HCT116 (cell line): ENCODE results near the gene LINGO1.

Source experiments
- CTCF ChIP-seq, 3 experiments: fragments of 200-600 bp in 1 of 3; sonication (generic) in 1 of 3; IDR thresholded peaks in 2 of 3; conservative IDR thresholded peaks in 1 of 3; 2 replicates each; pipeline ENCODE4 v1.5.1; 2012 to 2017; ENCODE audit warnings: low read depth in 2 of 3, low read length in 2 of 3, antibody characterized with exemption in 1 of 3, borderline replicate concordance in 1 of 3, control low read depth in 1 of 3, mild to moderate bottlenecking in 1 of 3, mixed read lengths in 1 of 3, mixed run types in 1 of 3, moderate library complexity in 1 of 3; ENCODE audit not compliant: insufficient read depth in 1 of 3
- EGR1 ChIP-seq: IDR thresholded peaks from 2 replicates; pipeline ENCODE4 v1.6.1; 2012; ENCODE audit warnings: low read depth
- YY1 ChIP-seq: IDR thresholded peaks from 2 replicates; pipeline ENCODE4 v1.6.1; 2011; ENCODE audit warnings: low read length, low read depth, moderate library complexity, mild to moderate bottlenecking; ENCODE audit not compliant: insufficient replicate concordance; ENCODE audit errors: extremely low read depth
- TF ChIP-seq, protein P1 (sequence below): IDR thresholded peaks from 2 replicates; pipeline ENCODE4 v1.6.1; 2012
- TF ChIP-seq, protein P2 (sequence below): IDR thresholded peaks from 2 replicates; pipeline ENCODE4 v1.6.1; 2012; ENCODE audit warnings: low read depth

GRCh38 chr15:77565378-77565915, 67.3 kb downstream of the LINGO1 start:
- TF ChIP-seq CTCF (IDR thresholded peaks at IDR 0.05 in 2 of 3, conservative IDR thresholded peaks at IDR 0.05 in 1 of 3; ENCODE audit: borderline replicate concordance in 1 of 3, insufficient read depth in 1 of 3, low read depth in 2 of 3, low read length in 2 of 3) (no peak), EGR1 (no peak), YY1 (no peak)
- TF ChIP-seq, protein P1, sequence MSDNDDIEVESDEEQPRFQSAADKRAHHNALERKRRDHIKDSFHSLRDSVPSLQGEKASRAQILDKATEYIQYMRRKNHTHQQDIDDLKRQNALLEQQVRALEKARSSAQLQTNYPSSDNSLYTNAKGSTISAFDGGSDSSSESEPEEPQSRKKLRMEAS, result no peak
- TF ChIP-seq, protein P2, sequence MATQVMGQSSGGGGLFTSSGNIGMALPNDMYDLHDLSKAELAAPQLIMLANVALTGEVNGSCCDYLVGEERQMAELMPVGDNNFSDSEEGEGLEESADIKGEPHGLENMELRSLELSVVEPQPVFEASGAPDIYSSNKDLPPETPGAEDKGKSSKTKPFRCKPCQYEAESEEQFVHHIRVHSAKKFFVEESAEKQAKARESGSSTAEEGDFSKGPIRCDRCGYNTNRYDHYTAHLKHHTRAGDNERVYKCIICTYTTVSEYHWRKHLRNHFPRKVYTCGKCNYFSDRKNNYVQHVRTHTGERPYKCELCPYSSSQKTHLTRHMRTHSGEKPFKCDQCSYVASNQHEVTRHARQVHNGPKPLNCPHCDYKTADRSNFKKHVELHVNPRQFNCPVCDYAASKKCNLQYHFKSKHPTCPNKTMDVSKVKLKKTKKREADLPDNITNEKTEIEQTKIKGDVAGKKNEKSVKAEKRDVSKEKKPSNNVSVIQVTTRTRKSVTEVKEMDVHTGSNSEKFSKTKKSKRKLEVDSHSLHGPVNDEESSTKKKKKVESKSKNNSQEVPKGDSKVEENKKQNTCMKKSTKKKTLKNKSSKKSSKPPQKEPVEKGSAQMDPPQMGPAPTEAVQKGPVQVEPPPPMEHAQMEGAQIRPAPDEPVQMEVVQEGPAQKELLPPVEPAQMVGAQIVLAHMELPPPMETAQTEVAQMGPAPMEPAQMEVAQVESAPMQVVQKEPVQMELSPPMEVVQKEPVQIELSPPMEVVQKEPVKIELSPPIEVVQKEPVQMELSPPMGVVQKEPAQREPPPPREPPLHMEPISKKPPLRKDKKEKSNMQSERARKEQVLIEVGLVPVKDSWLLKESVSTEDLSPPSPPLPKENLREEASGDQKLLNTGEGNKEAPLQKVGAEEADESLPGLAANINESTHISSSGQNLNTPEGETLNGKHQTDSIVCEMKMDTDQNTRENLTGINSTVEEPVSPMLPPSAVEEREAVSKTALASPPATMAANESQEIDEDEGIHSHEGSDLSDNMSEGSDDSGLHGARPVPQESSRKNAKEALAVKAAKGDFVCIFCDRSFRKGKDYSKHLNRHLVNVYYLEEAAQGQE, result no peak
